ENCODE measurements around the gene SAMD8. TPM values are rescaled to one million over a fixed set of nuclear protein-coding genes. Genes with fewer than 3 reads are reported as not detected.
A peak's percentile ranks its signal among the peaks of the same experiment; 100 is the strongest.
"Not testable (repeated sequence)": the region's sequence is repeated elsewhere in the genome, so short reads cannot be mapped to it uniquely, and the experiment has no call there.

Gene SAMD8
- total and polyA plus RNA-seq, 8 donors, result 12.9 to 22.4 (median 14.2) TPM

- Histone ChIP-seq H3K4me3 (no peak overlapping the region), H3K27ac (no peak overlapping the region), H3K36me3 (peaks cover 0 to 18% of the 10 kb centered on the region in 2 donors), H3K4me1 (peaks cover 0 to 7% of the 10 kb centered on the region in 2 donors), H3K9me3 (no peaks in the 10 kb centered on the region), H3K27me3 (no peaks in the 10 kb centered on the region)
- TF ChIP-seq CTCF (IDR thresholded peaks at IDR 0.05), result no peak
- ATAC-seq, result no peak
- DNase-seq, result no peak
- intact Hi-C loops (cut with DNase I), result no loop called here
Measured at GRCh38 chr10:75129537-75129936, 18.1 kb downstream of the SAMD8 start.

GRCh38 chr10:75133701-75134100 is 22.2 kb downstream of the SAMD8 start:
- H3K27ac ChIP-seq; DNase-seq; H3K36me3 ChIP-seq; H3K9me3 ChIP-seq; intact Hi-C loops (cut with DNase I); H3K27me3 ChIP-seq; H3K4me3 ChIP-seq; ATAC-seq: not testable (repeated sequence)
- H3K4me1 ChIP-seq, result peaks cover 5 to 17% of the 10 kb centered on the region in 2 donors

- H3K4me3 ChIP-seq, result no peak overlapping the region
- no peaks in the 10 kb centered on the region for H3K36me3 ChIP-seq
- H3K9me3 ChIP-seq, result no peaks in the 10 kb centered on the region
- intact Hi-C loops (cut with DNase I), result no loop called here
- TF ChIP-seq CTCF (IDR thresholded peaks at IDR 0.05), result no peak
- H3K4me1 ChIP-seq, result peaks cover 5 to 20% of the 10 kb centered on the region in 2 donors
- no peak overlapping the region for H3K27ac ChIP-seq
- no peak for DNase-seq
- H3K27me3 ChIP-seq, result no peaks in the 10 kb centered on the region
- ATAC-seq, result no peak
Measured at GRCh38 chr10:75136346-75136745, 24.9 kb downstream of the SAMD8 start.

- ATAC-seq (peak; percentile 45), DNase-seq (no peak)
- Histone ChIP-seq H3K27ac (no peak overlapping the region), H3K4me1 (peaks cover 5 to 20% of the 10 kb centered on the region in 2 donors), H3K9me3 (no peaks in the 10 kb centered on the region), H3K27me3 (no peaks in the 10 kb centered on the region), H3K36me3 (no peaks in the 10 kb centered on the region), H3K4me3 (no peak overlapping the region)
- intact Hi-C loops (cut with DNase I), result no loop called here
- TF ChIP-seq CTCF (IDR thresholded peaks at IDR 0.05), result no peak
Measured at GRCh38 chr10:75137533-75138438, 26.3 kb downstream of the SAMD8 start.

GRCh38 chr10:75140246-75140645 is 28.8 kb downstream of the SAMD8 start:
- H3K27me3 ChIP-seq, result no peaks in the 10 kb centered on the region
- H3K9me3 ChIP-seq, result no peaks in the 10 kb centered on the region
- H3K27ac ChIP-seq, result no peak overlapping the region
- intact Hi-C loops (cut with DNase I), result no loop called here
- peaks cover 19 to 38% of the 10 kb centered on the region in 2 donors for H3K4me1 ChIP-seq
- H3K4me3 ChIP-seq, result no peak overlapping the region
- no peak for ATAC-seq
- DNase-seq, result no peak
- no peaks in the 10 kb centered on the region for H3K36me3 ChIP-seq
- no peak for TF ChIP-seq CTCF (IDR thresholded peaks at IDR 0.05)

Measured in left lung (tissue), 10 donors.